Activated T-cell treated with anti-CD3 and anti-CD28 coated beads for 4 hours (primary cell): Measurements from ENCODE around the gene ERF.

Experiments used
- DNase-seq: peaks from one replicate; pipeline ENCODE4 v3.0.0-alpha.2; 2020

Gene ERF

DNA sequence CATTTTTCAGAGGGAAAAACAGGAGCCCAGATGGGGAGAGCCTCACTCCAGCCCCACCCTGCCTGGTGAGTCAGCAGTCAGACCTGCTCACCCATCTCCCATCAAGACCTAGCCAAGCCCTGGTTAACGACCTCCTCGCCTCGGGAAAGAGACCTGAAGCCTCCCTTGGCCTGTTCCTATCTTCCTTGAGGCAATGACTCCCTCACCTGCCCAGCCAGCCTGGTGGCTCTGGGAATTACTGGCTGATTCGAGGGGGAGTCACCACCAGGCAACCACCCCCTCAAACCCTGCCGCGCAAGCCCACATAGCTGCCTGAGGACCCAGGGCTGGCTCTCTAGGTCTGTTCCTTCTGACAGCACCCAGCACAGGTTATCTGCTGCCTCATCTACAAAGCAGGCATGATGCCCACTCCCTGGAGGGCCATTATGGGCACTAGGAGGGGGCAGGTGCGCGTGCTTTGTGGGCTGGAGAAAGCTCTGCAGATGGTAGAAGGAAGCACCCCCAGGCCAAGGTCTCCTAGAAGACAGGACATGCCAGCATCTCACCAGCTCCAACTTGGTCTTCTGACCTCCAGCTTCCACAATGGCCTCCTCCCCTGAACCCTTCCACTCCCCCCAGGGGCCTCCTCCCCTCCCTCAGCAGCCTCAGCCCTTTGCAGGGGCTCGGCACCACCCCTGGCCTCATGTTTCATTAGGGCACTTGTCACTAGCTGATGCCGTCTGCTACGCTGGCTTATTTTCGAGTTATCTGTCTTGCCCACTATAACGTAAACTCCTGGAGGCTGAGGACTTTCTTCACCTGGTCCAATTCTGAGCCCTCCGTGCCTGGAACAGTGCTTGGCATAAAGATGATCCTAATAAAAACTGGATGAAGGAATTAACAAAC is 47.8 kb downstream of the ERF start:
- no peak for DNase-seq

- DNase-seq, result no peak
These were observed 50.3 kb downstream of the ERF start for GRCh38 chr19:42204664-42205063.

- DNase-seq, result no peak
These were observed 51.2 kb downstream of the ERF start for GRCh38 chr19:42203700-42204099.

DNA sequence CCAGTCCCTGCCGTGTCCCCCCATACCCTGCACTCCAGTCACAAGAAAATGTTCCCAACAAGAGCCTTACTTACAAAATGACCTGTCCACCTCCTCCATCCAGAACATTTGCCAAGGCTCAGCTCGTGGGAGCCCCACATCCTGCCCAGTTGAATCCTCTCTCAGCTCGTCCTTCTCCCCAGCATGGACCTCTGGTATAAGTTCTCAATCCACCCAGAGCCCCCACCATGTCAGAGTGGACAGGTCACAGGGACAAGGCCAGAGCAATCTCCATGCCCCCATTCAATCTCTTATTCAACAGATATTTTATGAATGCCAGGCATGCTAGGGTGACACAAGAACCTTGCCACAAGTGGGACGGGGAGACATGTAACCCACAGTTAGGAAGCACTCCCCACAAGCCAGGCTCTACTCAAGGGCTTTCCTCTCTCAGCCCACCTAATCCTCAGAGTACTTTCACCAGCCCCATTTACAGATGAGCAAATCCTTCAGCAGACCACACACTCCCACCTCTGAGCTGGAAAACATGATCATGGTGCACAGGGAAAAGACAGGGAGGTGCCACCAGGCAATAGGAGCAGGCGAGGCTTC is 52.5 kb downstream of the ERF start:
- no peak for DNase-seq

- no peak for DNase-seq
These were observed 53.2 kb downstream of the ERF start for GRCh38 chr19:42201489-42202289.

DNA sequence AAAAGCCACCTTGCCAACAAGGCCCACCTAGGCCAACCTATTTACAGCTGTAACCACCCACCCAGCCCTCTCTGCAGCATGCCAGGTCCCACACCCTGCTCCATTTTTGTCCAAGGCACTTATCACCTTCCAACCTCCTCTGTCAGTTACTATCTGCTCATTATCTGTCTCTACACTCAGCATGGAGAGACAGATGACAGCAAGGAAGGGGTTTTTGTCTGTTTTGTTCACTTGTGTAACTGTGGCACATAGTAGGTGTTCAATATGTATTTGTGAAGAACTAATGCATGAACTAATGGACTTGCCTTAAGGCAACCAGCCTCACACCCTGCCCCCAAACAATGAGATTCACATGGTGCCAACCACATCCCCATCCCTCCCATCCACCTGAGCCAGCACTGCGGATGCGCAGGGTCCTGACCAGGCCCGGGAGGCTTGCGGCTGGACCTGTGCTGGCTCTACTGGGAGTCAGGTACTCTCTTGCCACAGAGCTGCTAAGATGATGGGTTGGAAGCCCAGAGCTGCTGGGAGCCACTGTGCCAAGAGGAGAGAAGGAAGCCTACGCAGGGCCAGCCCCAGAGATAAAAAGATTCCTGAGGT is 54.7 kb downstream of the ERF start:
- DNase-seq, result no peak

DNA sequence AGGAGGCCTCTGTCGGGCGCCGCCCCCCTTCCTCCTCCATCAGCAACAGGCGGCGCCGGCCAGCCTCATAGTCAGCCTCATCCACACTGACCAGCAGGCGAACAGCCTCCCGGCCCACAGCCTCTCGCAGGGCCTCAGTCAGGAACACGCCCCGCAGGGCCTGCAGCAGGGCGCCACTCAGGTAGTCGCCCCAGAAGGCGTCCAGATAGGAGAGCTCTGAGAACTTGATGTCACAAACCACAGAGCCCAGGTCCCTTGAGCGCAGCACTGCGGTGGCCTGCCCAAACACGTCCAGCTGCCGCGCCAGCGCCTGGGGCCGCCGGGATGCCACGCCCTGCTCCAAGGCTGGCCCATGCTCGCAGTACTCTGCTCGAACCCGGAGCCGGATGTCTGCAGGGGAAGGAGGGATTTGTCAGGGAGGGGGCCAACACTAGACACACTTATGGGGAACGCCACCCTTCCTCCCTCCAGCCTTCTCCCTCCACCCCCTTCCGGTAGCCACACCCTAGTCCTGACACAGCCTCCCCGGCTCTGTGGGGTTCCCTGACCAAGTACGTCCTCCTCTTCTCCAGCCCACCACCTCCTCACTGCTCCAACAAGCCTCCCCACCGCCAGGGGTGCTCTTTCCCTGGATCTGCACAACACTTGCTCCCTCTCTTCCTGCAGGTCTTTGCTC is 55.4 kb downstream of the ERF start:
- DNase-seq, result no peak

DNA sequence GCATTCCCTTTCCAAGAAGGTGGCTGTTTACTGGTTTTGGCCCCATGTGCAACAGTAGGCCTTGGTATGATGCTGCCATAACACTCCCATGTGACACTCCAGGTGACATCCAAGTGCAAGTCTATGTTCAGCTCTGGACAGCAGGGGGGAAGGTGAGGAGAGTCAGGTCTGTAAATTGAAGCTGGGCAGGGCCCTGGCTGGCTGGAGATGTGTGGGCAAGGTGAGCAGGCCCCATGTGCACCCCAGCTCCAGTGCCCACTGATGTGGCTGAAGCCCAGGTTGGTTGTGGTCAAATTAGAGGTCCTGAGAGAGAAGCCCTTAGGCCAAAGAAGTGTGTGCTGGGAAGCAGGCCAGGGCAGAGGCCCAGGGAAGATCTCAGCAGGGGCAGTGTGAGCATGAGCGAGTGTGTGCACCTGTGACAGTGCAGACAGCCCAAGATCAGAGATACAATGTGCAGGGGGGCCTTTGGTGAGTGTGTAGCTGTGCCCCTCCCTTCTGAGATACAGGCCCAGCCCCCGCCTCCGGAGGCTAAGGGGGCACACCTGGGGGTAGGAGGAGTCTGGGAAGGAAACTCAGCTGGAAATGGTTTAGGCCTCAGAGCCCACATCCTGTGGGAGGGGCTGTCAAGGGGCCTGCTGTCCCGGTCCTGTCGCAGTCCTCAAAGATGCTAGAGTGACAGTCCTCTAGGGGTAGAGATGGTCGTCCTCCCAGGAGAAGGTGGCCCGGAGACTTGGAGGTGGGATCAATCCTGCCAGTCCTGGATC is 56.1 kb downstream of the ERF start:
- DNase-seq, result peak; percentile 40
